ENCODE data around the gene RER1. TPM values are rescaled to one million over a fixed set of nuclear protein-coding genes. Genes with fewer than 3 reads are reported as not detected.

RER1 gene
- total RNA-seq, 1 experiment from 2014 or later: 79.8 TPM

GRCh38 chr1:2435746-2436355 is 44.2 kb downstream of the RER1 start:
- DNase-seq (ENCODE audit: low spot score) (no peak), ATAC-seq (no peak)
- Mint-ChIP-seq H3K27me3 (ENCODE audit: low read depth) (no peaks in the 10 kb centered on the region), H3K36me3 (no peaks in the 10 kb centered on the region), H3K9me3 (no peaks in the 10 kb centered on the region), H3K27ac (no peak overlapping the region), H3K4me3 (no peak overlapping the region), H3K4me1 (no peaks in the 10 kb centered on the region)
- POLR2A ChIA-PET: no interaction called here
- CTCF ChIA-PET: no interaction called here
- peak; percentile 85 for TF ChIP-seq ZNF263 (CRISPR knock-in tag; IDR thresholded peaks at IDR 0.05; ENCODE audit: low read depth)
- no peak for TF ChIP-seq MXD4 (CRISPR knock-in tag; IDR thresholded peaks at IDR 0.05; ENCODE audit: borderline replicate concordance)
- no peak for TF ChIP-seq RORB (CRISPR knock-in tag; IDR thresholded peaks at IDR 0.05)
- no peak for TF ChIP-seq GTF2I (CRISPR knock-in tag; conservative IDR thresholded peaks at IDR 0.05)

GRCh38 chr1:2436876-2437275 is 45.2 kb downstream of the RER1 start:
- Mint-ChIP-seq H3K9me3 (no peaks in the 10 kb centered on the region), H3K4me3 (no peak overlapping the region), H3K36me3 (no peaks in the 10 kb centered on the region), H3K4me1 (no peaks in the 10 kb centered on the region), H3K27ac (no peak overlapping the region), H3K27me3 (ENCODE audit: low read depth) (peaks cover under 1% of the 10 kb centered on the region; the same call in 1 of the 2 replicates)
- ChIA-PET CTCF (no interaction called here), POLR2A (no interaction called here)
- TF ChIP-seq SP1 (CRISPR knock-in tag; conservative IDR thresholded peaks at IDR 0.05) (no peak), ATF2 (CRISPR knock-in tag; IDR thresholded peaks at IDR 0.05; ENCODE audit: borderline replicate concordance, low read depth) (no peak), ZNF423 (CRISPR knock-in tag; IDR thresholded peaks at IDR 0.05) (no peak), MXD4 (CRISPR knock-in tag; IDR thresholded peaks at IDR 0.05; ENCODE audit: borderline replicate concordance) (no peak), ATF3 (CRISPR knock-in tag; conservative IDR thresholded peaks at IDR 0.05) (no peak), FOXJ3 (CRISPR knock-in tag; IDR thresholded peaks at IDR 0.05; ENCODE audit: borderline replicate concordance) (no peak), SMAD4 (CRISPR knock-in tag; IDR thresholded peaks at IDR 0.05) (no peak)
- ATAC-seq (no peak), DNase-seq (ENCODE audit: low spot score) (no peak)

GRCh38 chr1:2437617-2438016 is 46.0 kb downstream of the RER1 start:
- no peak for DNase-seq (ENCODE audit: low spot score)
- H3K27ac Mint-ChIP-seq: no peak overlapping the region
- ChIA-PET POLR2A (no interaction called here), CTCF (no interaction called here)
- peaks cover 8% of the 10 kb centered on the region for H3K27me3 Mint-ChIP-seq (ENCODE audit: low read depth)
- H3K36me3 Mint-ChIP-seq: no peaks in the 10 kb centered on the region
- no peak overlapping the region for H3K4me3 Mint-ChIP-seq
- no peaks in the 10 kb centered on the region for H3K9me3 Mint-ChIP-seq
- no peak for TF ChIP-seq FOXK1 (CRISPR knock-in tag; IDR thresholded peaks at IDR 0.05)
- H3K4me1 Mint-ChIP-seq: no peaks in the 10 kb centered on the region
- no peak for ATAC-seq

- peak overlapping the region; percentile 36; the same call in 1 of the 2 replicates for H3K27ac Mint-ChIP-seq
- no peak for DNase-seq (ENCODE audit: low spot score)
- CTCF ChIA-PET: no interaction called here
- POLR2A ChIA-PET: no interaction called here
- H3K9me3 Mint-ChIP-seq: no peaks in the 10 kb centered on the region
- H3K4me3 Mint-ChIP-seq: no peak overlapping the region
- peaks cover 13% of the 10 kb centered on the region for H3K27me3 Mint-ChIP-seq (ENCODE audit: low read depth)
- H3K36me3 Mint-ChIP-seq: no peaks in the 10 kb centered on the region
- ATAC-seq: no peak
- H3K4me1 Mint-ChIP-seq: no peaks in the 10 kb centered on the region
- TF ChIP-seq E2F4 (CRISPR knock-in tag; IDR thresholded peaks at IDR 0.05; ENCODE audit: borderline replicate concordance, low read depth): no peak
- no peak for TF ChIP-seq ZNF423 (CRISPR knock-in tag; IDR thresholded peaks at IDR 0.05)
- no peak for TF ChIP-seq RORB (CRISPR knock-in tag; IDR thresholded peaks at IDR 0.05)
- TF ChIP-seq KAT7 (CRISPR knock-in tag; IDR thresholded peaks at IDR 0.05; ENCODE audit: borderline replicate concordance): no peak
- TF ChIP-seq USF2 (CRISPR knock-in tag; IDR thresholded peaks at IDR 0.05): no peak
- no peak for TF ChIP-seq IRF2 (CRISPR knock-in tag; IDR thresholded peaks at IDR 0.05; ENCODE audit: borderline replicate concordance, low read depth)
- no peak for TF ChIP-seq FOXP4 (CRISPR knock-in tag; IDR thresholded peaks at IDR 0.05)
- no peak for TF ChIP-seq JAZF1 (CRISPR knock-in tag; IDR thresholded peaks at IDR 0.05)
- TF ChIP-seq GRHL2 (CRISPR knock-in tag; IDR thresholded peaks at IDR 0.05; ENCODE audit: insufficient replicate concordance, severe bottlenecking): no peak
- no peak for TF ChIP-seq NR2C2 (CRISPR knock-in tag; IDR thresholded peaks at IDR 0.05)
- TF ChIP-seq USF1 (CRISPR knock-in tag; IDR thresholded peaks at IDR 0.05): no peak
- TF ChIP-seq PREB (CRISPR knock-in tag; IDR thresholded peaks at IDR 0.05; ENCODE audit: borderline replicate concordance): no peak
- TF ChIP-seq ZNF317 (CRISPR knock-in tag; IDR thresholded peaks at IDR 0.05; ENCODE audit: borderline replicate concordance, low read depth): no peak
Measured at GRCh38 chr1:2438038-2438437, 46.4 kb downstream of the RER1 start.

Data from WTC11 (cell line).